ENCODE measurements around the gene SMIM30. TPM values are rescaled to one million over a fixed set of nuclear protein-coding genes. Genes with fewer than 3 reads are reported as not detected.
A peak's percentile ranks its signal among the peaks of the same experiment; 100 is the strongest.

Gene SMIM30
- total RNA-seq, 1 donor from 2014 or later, result 52.9 TPM

DNA sequence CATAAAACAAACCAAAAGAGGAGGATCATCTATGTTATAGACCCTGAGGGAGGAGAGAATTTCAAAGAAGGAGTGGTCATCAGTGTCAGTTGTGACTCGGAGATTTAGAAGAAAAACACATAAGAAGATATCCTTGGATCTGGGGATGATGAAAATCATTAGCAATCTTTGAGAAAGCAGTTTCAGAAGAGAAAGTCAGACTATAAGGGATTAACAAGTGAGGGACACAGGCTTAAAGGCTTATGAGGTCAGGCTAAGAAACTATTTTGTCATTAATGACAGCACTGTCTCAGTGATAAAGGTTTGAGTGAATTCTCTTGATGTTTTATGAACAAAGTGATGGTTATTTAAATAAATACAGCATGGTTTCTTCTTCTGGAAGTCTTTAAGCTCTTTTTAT, 25.6 kb downstream of the SMIM30 start:
- Histone ChIP-seq H3K79me2 (ENCODE audit: insufficient read depth, low read length) (no peaks in the 10 kb centered on the region), H2AFZ (ENCODE audit: low read depth, low read length) (no peak overlapping the region), H3K27me3 (ENCODE audit: insufficient read depth, low read length) (no peaks in the 10 kb centered on the region), H3K27ac (ENCODE audit: low read depth, low read length) (no peak overlapping the region), H3K9ac (ENCODE audit: low read length) (no peak overlapping the region), H4K20me1 (ENCODE audit: insufficient read depth, low read length) (no peaks in the 10 kb centered on the region), H3K36me3 (ENCODE audit: insufficient read depth, low read length) (no peaks in the 10 kb centered on the region), H3K4me1 (ENCODE audit: insufficient read depth, low read length) (no peaks in the 10 kb centered on the region), H3K4me2 (ENCODE audit: low read length) (no peak overlapping the region), H3K4me3 (ENCODE audit: insufficient read depth, low read depth, low read length) (no peak overlapping the region), H3K9me3 (ENCODE audit: insufficient read depth, low read depth, low read length) (no peaks in the 10 kb centered on the region)
- Mint-ChIP-seq H3K27me3 (ENCODE audit: low read depth, unreplicated experiment) (no peaks in the 10 kb centered on the region), H3K36me3 (ENCODE audit: low read depth, unreplicated experiment) (peaks cover 2% of the 10 kb centered on the region), H3K9me3 (ENCODE audit: unreplicated experiment) (peaks cover 3% of the 10 kb centered on the region), H3K4me3 (ENCODE audit: unreplicated experiment) (no peak overlapping the region), H3K27ac (ENCODE audit: unreplicated experiment) (no peak overlapping the region), H3K4me1 (ENCODE audit: low read depth, unreplicated experiment) (no peaks in the 10 kb centered on the region)
- no peak for DNase-seq (ENCODE audit: low read depth)
- TF ChIP-seq EZH2 (IDR thresholded peaks at IDR 0.05; ENCODE audit: insufficient read depth, low read length), result no peak
- TF ChIP-seq, protein P1, sequence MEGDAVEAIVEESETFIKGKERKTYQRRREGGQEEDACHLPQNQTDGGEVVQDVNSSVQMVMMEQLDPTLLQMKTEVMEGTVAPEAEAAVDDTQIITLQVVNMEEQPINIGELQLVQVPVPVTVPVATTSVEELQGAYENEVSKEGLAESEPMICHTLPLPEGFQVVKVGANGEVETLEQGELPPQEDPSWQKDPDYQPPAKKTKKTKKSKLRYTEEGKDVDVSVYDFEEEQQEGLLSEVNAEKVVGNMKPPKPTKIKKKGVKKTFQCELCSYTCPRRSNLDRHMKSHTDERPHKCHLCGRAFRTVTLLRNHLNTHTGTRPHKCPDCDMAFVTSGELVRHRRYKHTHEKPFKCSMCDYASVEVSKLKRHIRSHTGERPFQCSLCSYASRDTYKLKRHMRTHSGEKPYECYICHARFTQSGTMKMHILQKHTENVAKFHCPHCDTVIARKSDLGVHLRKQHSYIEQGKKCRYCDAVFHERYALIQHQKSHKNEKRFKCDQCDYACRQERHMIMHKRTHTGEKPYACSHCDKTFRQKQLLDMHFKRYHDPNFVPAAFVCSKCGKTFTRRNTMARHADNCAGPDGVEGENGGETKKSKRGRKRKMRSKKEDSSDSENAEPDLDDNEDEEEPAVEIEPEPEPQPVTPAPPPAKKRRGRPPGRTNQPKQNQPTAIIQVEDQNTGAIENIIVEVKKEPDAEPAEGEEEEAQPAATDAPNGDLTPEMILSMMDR (IDR thresholded peaks at IDR 0.05; ENCODE audit: insufficient read depth, low read depth, low read length), result no peak
- FAIRE-seq, result no peak

DNA sequence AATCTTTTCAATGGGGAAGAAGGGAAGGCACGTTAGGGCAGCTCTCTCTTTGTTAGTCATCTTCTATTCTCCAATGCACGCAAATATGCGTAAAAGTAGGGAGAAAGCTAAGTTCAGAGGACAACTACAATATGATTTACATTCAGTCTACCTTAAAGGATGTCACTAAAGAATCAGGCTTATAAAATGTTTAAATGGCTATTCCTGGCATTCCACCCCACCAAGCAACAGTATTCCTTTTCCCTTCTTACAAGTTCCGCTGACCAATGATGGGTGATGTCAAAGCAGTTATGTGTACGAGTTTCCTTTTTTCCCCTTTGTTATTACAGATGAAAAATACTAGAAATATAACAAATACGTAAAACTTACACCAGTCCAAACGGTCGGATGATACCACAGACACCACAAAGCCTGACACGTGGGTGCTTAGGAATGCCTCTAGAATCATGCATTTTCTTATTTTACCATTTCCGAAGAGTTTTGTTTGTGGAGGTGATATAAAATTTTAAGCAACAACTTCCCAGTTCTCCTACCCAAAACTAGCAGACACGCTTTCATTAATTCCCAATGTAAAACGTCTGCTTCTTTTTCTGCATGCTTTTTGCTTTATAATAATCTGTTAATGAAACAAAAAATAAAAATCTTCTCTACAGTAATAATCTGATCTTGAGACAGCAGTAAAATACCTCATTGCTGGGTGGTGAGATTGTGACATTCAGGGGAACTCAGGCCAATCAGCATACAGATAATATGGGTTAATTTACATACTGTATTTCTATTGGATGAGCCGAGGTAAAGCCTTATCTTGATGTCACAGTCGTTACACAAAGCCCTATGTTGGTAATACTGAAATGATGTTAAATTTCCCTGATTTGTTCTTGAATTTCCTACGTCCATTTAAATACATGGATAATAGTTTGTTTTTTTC, 31.0 kb downstream of the SMIM30 start:
- H3K9me3 Mint-ChIP-seq (ENCODE audit: unreplicated experiment), result peaks cover 3% of the 10 kb centered on the region
- Histone ChIP-seq H3K27ac (ENCODE audit: low read depth, low read length) (peak overlapping the region; percentile 99), H3K9me3 (ENCODE audit: insufficient read depth, low read depth, low read length) (no peaks in the 10 kb centered on the region), H2AFZ (ENCODE audit: low read depth, low read length) (peak overlapping the region; percentile 39), H3K79me2 (ENCODE audit: insufficient read depth, low read length) (no peaks in the 10 kb centered on the region), H3K9ac (ENCODE audit: low read length) (peak overlapping the region; percentile 97), H3K4me1 (ENCODE audit: insufficient read depth, low read length) (peaks cover 8% of the 10 kb centered on the region), H3K4me2 (ENCODE audit: low read length) (peak overlapping the region; percentile 99), H4K20me1 (ENCODE audit: insufficient read depth, low read length) (no peaks in the 10 kb centered on the region), H3K36me3 (ENCODE audit: insufficient read depth, low read length) (no peaks in the 10 kb centered on the region), H3K4me3 (ENCODE audit: insufficient read depth, low read depth, low read length) (peak overlapping the region; percentile 70), H3K27me3 (ENCODE audit: insufficient read depth, low read length) (no peaks in the 10 kb centered on the region)
- no peak for TF ChIP-seq EZH2 (IDR thresholded peaks at IDR 0.05; ENCODE audit: insufficient read depth, low read length)
- TF ChIP-seq, protein P1 (IDR thresholded peaks at IDR 0.05; ENCODE audit: insufficient read depth, low read depth, low read length), result no peak
- no peaks in the 10 kb centered on the region for H3K27me3 Mint-ChIP-seq (ENCODE audit: low read depth, unreplicated experiment)
- peak overlapping the region; percentile 83 for H3K27ac Mint-ChIP-seq (ENCODE audit: unreplicated experiment)
- FAIRE-seq (peak; percentile 92), DNase-seq (ENCODE audit: low read depth) (peak; percentile 94)
- peak overlapping the region; percentile 30 for H3K4me3 Mint-ChIP-seq (ENCODE audit: unreplicated experiment)
- H3K4me1 Mint-ChIP-seq (ENCODE audit: low read depth, unreplicated experiment), result peaks cover 1% of the 10 kb centered on the region
- H3K36me3 Mint-ChIP-seq (ENCODE audit: low read depth, unreplicated experiment), result peaks cover 2% of the 10 kb centered on the region

Data from astrocyte (in vitro differentiated cells and primary cell).